HepG2 (cell line): ENCODE measurements around the gene ZNF514. TPM values are rescaled to one million over a fixed set of nuclear protein-coding genes. Genes with fewer than 3 reads are reported as not detected.

Source experiments
- DR1 ChIP-seq: sonication (generic); formaldehyde crosslinking; IDR thresholded peaks from 2 replicates; pipeline ENCODE4 v1.8.0; 2021; ENCODE audit warnings: mild to moderate bottlenecking, missing genetic modification reagents, inconsistent platforms
- FOXC1 ChIP-seq: sonication (generic); formaldehyde crosslinking; IDR thresholded peaks from 2 replicates; pipeline ENCODE4 v1.8.0; 2022; ENCODE audit warnings: mild to moderate bottlenecking, missing genetic modification reagents, borderline replicate concordance
- FOXM1 ChIP-seq: sonication (generic); formaldehyde crosslinking; IDR thresholded peaks from 2 replicates; pipeline ENCODE4 v1.5.0; 2020; ENCODE audit warnings: missing genetic modification reagents
- SP140L ChIP-seq: sonication (generic); formaldehyde crosslinking; IDR thresholded peaks from 2 replicates; pipeline ENCODE4 v1.4.0; 2020; ENCODE audit warnings: missing genetic modification reagents, borderline replicate concordance
- ZBTB38 ChIP-seq: sonication (generic); formaldehyde crosslinking; IDR thresholded peaks from 2 replicates; pipeline ENCODE4 v1.5.1; 2020; ENCODE audit warnings: mild to moderate bottlenecking, missing genetic modification reagents
- ZFAT ChIP-seq: sonication (generic); formaldehyde crosslinking; conservative IDR thresholded peaks from 2 replicates; pipeline ENCODE4 v1.8.1; 2023; ENCODE audit warnings: missing genetic modification reagents, inconsistent platforms
- ZFP36 ChIP-seq: fragments of 150-350 bp; IDR thresholded peaks from 2 replicates; pipeline ENCODE4 v1.6.1; 2018; ENCODE audit warnings: borderline replicate concordance, low read length, low read depth; ENCODE audit not compliant: partially characterized antibody
- ZKSCAN1 ChIP-seq: fragments of 150-350 bp; IDR thresholded peaks from 2 replicates; pipeline ENCODE4 v1.6.1; 2014; ENCODE audit warnings: low read length
- ZMYM4 ChIP-seq: sonication (generic); formaldehyde crosslinking; IDR thresholded peaks from 2 replicates; pipeline ENCODE4 v1.8.1; 2023; ENCODE audit warnings: mild to moderate bottlenecking, missing genetic modification reagents
- ZNF180 ChIP-seq: sonication (generic); formaldehyde crosslinking; IDR thresholded peaks from 2 replicates; pipeline ENCODE4 v1.4.0; 2020; ENCODE audit warnings: low read depth, missing genetic modification reagents, borderline replicate concordance
- ZNF430 ChIP-seq: sonication (generic); formaldehyde crosslinking; IDR thresholded peaks from 2 replicates; pipeline ENCODE4 v1.9.0; 2021; ENCODE audit warnings: mild to moderate bottlenecking, missing genetic modification reagents
- ZNF720 ChIP-seq: sonication (generic); formaldehyde crosslinking; IDR thresholded peaks from 2 replicates; pipeline ENCODE4 v1.4.0; 2020; ENCODE audit warnings: missing genetic modification reagents
- ZNF792 ChIP-seq: IDR thresholded peaks from 2 replicates; pipeline ENCODE4 v1.6.1; 2016
- polyA plus RNA-seq, 8 experiments: library from polyadenylated mRNA; depleted of rRNA in 3 of 8; stranded (reverse) in 7 of 8; unstranded in 1 of 8; fragments of >200 nt; fragmentation: Illumina TruSeq in 4 of 8; extraction: Trizol in 4 of 8; gene quantifications; 2 replicates each; pipeline versions ENCODE4 v1.2.1 to v1.2.3, GENCODE V29; 2011 to 2016; ENCODE audit warnings: low read depth in 4 of 8, missing spikeins in 1 of 8, mixed read lengths in 1 of 8; ENCODE audit not compliant: insufficient read depth in 1 of 8
- total RNA-seq, 5 experiments: library from RNA; depleted of rRNA; stranded (reverse); fragments of >200 nt; fragmentation: Illumina TruSeq; extraction: Trizol; gene quantifications; 2 replicates each; pipeline ENCODE4 v1.2.3, GENCODE V29; 2016; ENCODE audit warnings: low read depth in 1 of 5
- TF ChIP-seq, protein P1 (sequence below): sonication (generic); formaldehyde crosslinking; IDR thresholded peaks from 2 replicates; pipeline ENCODE4 v1.5.1; 2020; ENCODE audit warnings: missing genetic modification reagents, mild to moderate bottlenecking, borderline replicate concordance
- TF ChIP-seq, protein P2 (sequence below): sonication (generic); formaldehyde crosslinking; IDR thresholded peaks from 2 replicates; pipeline ENCODE4 v1.4.0; 2020; ENCODE audit warnings: missing genetic modification reagents
- TF ChIP-seq, protein P3 (sequence below): sonication (generic); formaldehyde crosslinking; IDR thresholded peaks from 2 replicates; pipeline ENCODE4 v1.5.0; 2020; ENCODE audit warnings: mild to moderate bottlenecking, missing genetic modification reagents, borderline replicate concordance
- TF ChIP-seq, protein P4 (sequence below): sonication (generic); formaldehyde crosslinking; IDR thresholded peaks from 2 replicates; pipeline ENCODE4 v1.4.0; 2020; ENCODE audit warnings: missing genetic modification reagents
- TF ChIP-seq, protein P5 (sequence below): sonication (generic); formaldehyde crosslinking; IDR thresholded peaks from 2 replicates; pipeline ENCODE4 v1.9.0; 2021; ENCODE audit warnings: missing genetic modification reagents, borderline replicate concordance

Gene ZNF514
- total and polyA plus RNA-seq, 2 of the 13 experiments (the other 11 are each of a cell fraction or from before 2014, with no cell fraction given): 15.2 to 18.7 TPM

DNA sequence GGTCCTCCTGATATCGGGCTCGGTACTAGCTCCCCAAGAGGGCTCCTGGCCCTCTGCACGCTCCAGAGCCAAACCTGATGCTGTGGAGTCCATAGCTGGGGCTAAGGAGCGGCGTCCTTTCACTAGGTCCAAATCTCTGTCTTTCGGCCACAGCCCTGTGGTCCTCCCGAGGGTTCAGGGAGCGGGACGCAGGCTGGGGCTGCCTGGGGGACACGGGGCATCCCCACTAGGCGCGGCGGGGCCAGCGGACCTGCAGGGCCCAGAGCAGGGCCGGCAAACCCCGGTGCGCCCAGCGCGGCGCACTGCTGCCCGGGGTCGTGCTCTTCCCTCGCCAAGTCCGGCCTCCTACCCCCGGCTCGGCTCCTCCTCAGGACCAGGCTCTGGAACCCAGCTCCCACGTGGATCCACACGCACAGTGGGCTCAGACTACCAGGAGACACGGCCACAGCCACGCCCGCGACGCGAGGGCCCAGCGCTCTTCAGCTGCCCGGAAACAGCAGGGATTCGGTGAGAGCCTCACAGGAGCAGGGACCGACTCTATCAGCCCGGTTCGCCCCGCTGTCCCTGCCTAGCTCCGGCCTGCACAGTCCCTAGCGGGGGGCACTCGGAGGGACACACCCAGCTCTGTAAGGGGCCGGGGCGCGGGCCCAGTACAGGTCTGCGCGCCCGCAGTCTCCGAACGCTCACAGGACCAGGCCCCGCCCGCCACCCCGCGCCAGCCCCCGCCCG, 593 bp downstream of the ZNF514 start (continued):
- TF ChIP-seq, protein P1, sequence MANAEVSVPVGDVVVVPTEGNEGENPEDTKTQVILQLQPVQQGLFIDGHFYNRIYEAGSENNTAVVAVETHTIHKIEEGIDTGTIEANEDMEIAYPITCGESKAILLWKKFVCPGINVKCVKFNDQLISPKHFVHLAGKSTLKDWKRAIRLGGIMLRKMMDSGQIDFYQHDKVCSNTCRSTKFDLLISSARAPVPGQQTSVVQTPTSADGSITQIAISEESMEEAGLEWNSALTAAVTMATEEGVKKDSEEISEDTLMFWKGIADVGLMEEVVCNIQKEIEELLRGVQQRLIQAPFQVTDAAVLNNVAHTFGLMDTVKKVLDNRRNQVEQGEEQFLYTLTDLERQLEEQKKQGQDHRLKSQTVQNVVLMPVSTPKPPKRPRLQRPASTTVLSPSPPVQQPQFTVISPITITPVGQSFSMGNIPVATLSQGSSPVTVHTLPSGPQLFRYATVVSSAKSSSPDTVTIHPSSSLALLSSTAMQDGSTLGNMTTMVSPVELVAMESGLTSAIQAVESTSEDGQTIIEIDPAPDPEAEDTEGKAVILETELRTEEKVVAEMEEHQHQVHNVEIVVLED (CRISPR knock-in tag): no peak
- TF ChIP-seq FOXM1 (CRISPR knock-in tag) (no peak), ZFAT (CRISPR knock-in tag) (no peak), ZMYM4 (CRISPR knock-in tag) (0 out of 2 replicates have a peak, but pooled peaks have one; percentile 3), ZNF430 (CRISPR knock-in tag) (no peak), ZNF180 (CRISPR knock-in tag) (no peak), ZFP36 (no peak), ZBTB38 (peak; percentile 93), ZKSCAN1 (no peak), FOXC1 (CRISPR knock-in tag) (peak; percentile 32; the same call in 1 of the 2 replicates), SP140L (CRISPR knock-in tag) (no peak), DR1 (CRISPR knock-in tag) (no peak), ZNF792 (CRISPR knock-in tag) (no peak), ZNF720 (CRISPR knock-in tag) (no peak)
- TF ChIP-seq, protein P2, sequence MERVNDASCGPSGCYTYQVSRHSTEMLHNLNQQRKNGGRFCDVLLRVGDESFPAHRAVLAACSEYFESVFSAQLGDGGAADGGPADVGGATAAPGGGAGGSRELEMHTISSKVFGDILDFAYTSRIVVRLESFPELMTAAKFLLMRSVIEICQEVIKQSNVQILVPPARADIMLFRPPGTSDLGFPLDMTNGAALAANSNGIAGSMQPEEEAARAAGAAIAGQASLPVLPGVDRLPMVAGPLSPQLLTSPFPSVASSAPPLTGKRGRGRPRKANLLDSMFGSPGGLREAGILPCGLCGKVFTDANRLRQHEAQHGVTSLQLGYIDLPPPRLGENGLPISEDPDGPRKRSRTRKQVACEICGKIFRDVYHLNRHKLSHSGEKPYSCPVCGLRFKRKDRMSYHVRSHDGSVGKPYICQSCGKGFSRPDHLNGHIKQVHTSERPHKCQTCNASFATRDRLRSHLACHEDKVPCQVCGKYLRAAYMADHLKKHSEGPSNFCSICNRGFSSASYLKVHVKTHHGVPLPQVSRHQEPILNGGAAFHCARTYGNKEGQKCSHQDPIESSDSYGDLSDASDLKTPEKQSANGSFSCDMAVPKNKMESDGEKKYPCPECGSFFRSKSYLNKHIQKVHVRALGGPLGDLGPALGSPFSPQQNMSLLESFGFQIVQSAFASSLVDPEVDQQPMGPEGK (CRISPR knock-in tag): peak; percentile 27; the same call in 1 of the 2 replicates
- TF ChIP-seq, protein P3, sequence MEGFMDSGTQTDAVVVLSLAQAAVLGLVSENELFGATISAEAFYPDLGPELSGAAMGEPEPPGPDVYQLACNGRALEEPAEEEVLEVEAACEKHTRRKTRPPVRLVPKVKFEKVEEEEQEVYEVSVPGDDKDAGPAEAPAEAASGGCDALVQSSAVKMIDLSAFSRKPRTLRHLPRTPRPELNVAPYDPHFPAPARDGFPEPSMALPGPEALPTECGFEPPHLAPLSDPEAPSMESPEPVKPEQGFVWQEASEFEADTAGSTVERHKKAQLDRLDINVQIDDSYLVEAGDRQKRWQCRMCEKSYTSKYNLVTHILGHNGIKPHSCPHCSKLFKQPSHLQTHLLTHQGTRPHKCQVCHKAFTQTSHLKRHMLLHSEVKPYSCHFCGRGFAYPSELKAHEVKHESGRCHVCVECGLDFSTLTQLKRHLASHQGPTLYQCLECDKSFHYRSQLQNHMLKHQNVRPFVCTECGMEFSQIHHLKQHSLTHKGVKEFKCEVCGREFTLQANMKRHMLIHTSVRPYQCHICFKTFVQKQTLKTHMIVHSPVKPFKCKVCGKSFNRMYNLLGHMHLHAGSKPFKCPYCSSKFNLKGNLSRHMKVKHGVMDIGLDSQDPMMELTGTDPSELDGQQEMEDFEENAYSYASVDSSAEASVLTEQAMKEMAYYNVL (CRISPR knock-in tag): no peak
- TF ChIP-seq, protein P4, sequence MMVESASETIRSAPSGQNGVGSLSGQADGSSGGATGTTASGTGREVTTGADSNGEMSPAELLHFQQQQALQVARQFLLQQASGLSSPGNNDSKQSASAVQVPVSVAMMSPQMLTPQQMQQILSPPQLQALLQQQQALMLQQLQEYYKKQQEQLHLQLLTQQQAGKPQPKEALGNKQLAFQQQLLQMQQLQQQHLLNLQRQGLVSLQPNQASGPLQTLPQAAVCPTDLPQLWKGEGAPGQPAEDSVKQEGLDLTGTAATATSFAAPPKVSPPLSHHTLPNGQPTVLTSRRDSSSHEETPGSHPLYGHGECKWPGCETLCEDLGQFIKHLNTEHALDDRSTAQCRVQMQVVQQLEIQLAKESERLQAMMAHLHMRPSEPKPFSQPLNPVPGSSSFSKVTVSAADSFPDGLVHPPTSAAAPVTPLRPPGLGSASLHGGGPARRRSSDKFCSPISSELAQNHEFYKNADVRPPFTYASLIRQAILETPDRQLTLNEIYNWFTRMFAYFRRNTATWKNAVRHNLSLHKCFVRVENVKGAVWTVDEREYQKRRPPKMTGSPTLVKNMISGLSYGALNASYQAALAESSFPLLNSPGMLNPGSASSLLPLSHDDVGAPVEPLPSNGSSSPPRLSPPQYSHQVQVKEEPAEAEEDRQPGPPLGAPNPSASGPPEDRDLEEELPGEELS: no peak
- TF ChIP-seq, protein P5, sequence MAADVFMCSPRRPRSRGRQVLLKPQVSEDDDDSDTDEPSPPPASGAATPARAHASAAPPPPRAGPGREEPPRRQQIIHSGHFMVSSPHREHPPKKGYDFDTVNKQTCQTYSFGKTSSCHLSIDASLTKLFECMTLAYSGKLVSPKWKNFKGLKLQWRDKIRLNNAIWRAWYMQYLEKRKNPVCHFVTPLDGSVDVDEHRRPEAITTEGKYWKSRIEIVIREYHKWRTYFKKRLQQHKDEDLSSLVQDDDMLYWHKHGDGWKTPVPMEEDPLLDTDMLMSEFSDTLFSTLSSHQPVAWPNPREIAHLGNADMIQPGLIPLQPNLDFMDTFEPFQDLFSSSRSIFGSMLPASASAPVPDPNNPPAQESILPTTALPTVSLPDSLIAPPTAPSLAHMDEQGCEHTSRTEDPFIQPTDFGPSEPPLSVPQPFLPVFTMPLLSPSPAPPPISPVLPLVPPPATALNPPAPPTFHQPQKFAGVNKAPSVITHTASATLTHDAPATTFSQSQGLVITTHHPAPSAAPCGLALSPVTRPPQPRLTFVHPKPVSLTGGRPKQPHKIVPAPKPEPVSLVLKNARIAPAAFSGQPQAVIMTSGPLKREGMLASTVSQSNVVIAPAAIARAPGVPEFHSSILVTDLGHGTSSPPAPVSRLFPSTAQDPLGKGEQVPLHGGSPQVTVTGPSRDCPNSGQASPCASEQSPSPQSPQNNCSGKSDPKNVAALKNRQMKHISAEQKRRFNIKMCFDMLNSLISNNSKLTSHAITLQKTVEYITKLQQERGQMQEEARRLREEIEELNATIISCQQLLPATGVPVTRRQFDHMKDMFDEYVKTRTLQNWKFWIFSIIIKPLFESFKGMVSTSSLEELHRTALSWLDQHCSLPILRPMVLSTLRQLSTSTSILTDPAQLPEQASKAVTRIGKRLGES (CRISPR knock-in tag): no peak
